ENCODE results near the gene OR10T2. TPM values are rescaled to one million over a fixed set of nuclear protein-coding genes. Genes with fewer than 3 reads are reported as not detected.

Gene OR10T2
- total and polyA plus RNA-seq, 7 donors = not detected

DNA sequence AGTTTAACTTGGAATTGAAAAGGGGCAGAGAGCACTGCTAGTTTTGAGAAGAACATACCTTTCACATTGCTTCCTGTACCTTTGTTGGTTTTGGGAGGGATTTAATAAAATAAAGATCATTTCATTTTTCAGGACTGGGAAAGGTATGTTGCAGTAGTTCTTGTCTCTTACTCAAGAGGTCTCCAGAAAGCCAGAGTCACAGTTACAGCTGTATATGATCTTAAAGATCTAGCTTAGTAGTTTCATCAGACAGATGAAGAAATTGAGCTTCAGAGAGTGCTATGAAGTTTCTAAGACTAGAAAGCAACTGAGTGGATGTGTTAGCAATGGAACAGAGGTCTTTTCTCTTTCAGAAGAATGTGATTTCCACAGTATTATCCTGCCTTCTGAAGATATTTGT is 25.8 kb upstream of the OR10T2 start:
- no peak overlapping the region for H3K4me3 ChIP-seq
- TF ChIP-seq POLR2AphosphoS5 (IDR thresholded peaks at IDR 0.05) (no peak), POLR2A (IDR thresholded peaks at IDR 0.05) (no peak), EP300 (IDR thresholded peaks at IDR 0.05) (no peak)
- TF ChIP-seq, protein P1, sequence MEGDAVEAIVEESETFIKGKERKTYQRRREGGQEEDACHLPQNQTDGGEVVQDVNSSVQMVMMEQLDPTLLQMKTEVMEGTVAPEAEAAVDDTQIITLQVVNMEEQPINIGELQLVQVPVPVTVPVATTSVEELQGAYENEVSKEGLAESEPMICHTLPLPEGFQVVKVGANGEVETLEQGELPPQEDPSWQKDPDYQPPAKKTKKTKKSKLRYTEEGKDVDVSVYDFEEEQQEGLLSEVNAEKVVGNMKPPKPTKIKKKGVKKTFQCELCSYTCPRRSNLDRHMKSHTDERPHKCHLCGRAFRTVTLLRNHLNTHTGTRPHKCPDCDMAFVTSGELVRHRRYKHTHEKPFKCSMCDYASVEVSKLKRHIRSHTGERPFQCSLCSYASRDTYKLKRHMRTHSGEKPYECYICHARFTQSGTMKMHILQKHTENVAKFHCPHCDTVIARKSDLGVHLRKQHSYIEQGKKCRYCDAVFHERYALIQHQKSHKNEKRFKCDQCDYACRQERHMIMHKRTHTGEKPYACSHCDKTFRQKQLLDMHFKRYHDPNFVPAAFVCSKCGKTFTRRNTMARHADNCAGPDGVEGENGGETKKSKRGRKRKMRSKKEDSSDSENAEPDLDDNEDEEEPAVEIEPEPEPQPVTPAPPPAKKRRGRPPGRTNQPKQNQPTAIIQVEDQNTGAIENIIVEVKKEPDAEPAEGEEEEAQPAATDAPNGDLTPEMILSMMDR (IDR thresholded peaks at IDR 0.05) = no peak
- H3K9me3 ChIP-seq = no peaks in the 10 kb centered on the region
- H3K36me3 ChIP-seq = no peaks in the 10 kb centered on the region
- H3K27ac ChIP-seq = no peak overlapping the region
- DNase-seq = no peak
- no peaks in the 10 kb centered on the region for H3K4me1 ChIP-seq
- no peaks in the 10 kb centered on the region for H3K27me3 ChIP-seq
- intact Hi-C loops (cut with DNase I) = no loop called here

DNA sequence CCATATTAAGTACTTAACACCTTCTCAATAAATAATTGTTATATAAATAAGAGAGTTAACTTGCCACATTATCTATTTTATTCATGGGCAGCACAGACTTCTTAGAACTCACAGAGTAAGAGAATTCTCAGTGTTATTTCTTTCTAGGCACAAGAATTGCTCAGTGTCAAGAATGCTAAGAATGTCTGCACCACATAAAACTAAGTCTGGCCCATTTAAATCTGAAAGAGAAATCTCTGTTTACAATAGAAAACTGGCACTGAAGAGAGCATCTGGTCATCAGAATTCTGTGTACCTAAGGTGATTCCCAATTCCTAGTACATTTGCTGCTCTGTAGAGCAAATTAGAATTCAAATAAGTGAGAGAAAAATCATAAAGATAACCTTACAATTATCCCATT is 22.9 kb upstream of the OR10T2 start:
- no peak for DNase-seq
- Histone ChIP-seq H3K36me3 (no peaks in the 10 kb centered on the region), H3K27ac (no peak overlapping the region), H3K9me3 (no peaks in the 10 kb centered on the region), H3K27me3 (no peaks in the 10 kb centered on the region), H3K4me3 (no peak overlapping the region), H3K4me1 (no peaks in the 10 kb centered on the region)
- intact Hi-C loops (cut with DNase I) = no loop called here
- TF ChIP-seq POLR2A (IDR thresholded peaks at IDR 0.05) (no peak), POLR2AphosphoS5 (IDR thresholded peaks at IDR 0.05) (no peak), EP300 (IDR thresholded peaks at IDR 0.05) (no peak)
- TF ChIP-seq, protein P1 (IDR thresholded peaks at IDR 0.05) = no peak

DNA sequence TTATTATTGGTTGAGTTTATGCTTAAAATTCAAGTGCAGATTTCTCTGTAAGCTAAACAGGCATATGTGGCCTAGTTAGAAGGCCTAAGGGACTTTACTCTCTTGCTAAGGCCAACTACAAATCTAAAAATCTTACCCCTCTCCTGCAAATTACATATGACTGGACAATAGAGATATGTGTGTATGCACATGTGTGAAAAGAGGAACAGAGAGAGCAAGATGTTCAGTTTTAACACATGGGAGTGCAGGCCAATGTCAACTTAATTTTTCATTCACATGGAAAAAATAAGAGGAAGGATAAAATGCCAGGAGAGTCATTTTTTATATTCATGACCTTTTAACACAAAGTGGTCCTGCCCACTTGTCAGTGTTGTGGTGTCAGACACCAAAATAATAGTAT is 18.3 kb upstream of the OR10T2 start:
- Histone ChIP-seq H3K9me3 (no peaks in the 10 kb centered on the region), H3K4me3 (no peak overlapping the region), H3K27me3 (no peaks in the 10 kb centered on the region), H3K27ac (no peak overlapping the region), H3K36me3 (no peaks in the 10 kb centered on the region), H3K4me1 (no peaks in the 10 kb centered on the region)
- TF ChIP-seq, protein P1 (IDR thresholded peaks at IDR 0.05) = no peak
- no peak for TF ChIP-seq POLR2A (IDR thresholded peaks at IDR 0.05)
- no peak for TF ChIP-seq EP300 (IDR thresholded peaks at IDR 0.05)
- TF ChIP-seq POLR2AphosphoS5 (IDR thresholded peaks at IDR 0.05) = no peak
- DNase-seq = no peak
- intact Hi-C loops (cut with DNase I) = no loop called here

DNA sequence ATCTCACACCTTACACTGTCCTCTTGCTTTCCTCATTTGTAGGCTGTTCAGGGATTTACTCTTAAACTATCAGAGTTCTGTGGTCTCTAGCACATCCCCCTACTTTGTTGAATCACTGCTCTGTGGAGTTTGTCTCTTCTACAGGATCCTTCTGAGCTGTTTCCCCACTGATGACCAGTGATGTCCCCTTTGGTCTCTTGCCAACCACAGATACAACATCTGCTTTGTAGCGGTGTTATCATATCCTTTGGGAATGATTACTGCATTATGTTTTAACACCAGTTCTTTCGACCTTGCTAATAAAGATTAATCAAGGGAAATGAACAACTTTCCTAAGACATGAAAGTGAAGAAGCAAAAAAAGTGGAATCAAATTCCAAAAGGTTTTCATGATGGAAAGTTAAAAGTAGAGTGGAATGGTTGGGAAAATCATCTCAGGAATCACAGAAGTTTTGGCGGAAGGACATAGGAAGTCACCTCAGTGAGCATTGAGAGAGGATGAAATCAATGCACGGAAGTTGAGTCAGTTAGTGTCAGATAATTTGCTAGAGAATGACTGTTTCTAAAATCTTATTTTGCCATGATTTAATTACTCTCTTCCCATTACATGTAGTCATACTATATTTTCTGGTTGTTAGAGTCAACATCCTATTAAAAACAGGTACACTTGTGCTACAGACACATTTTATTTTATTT is 15.5 kb upstream of the OR10T2 start:
- H3K4me1 ChIP-seq = peaks cover 0 to 3% (median 0%) of the 10 kb centered on the region in 4 donors
- H3K27ac ChIP-seq = no peak overlapping the region
- TF ChIP-seq, protein P1 (IDR thresholded peaks at IDR 0.05) = no peak
- no peak for TF ChIP-seq POLR2A (IDR thresholded peaks at IDR 0.05)
- TF ChIP-seq EP300 (IDR thresholded peaks at IDR 0.05) = no peak
- TF ChIP-seq POLR2AphosphoS5 (IDR thresholded peaks at IDR 0.05) = no peak
- DNase-seq = no peak
- intact Hi-C loops (cut with DNase I) = no loop called here
- no peaks in the 10 kb centered on the region for H3K9me3 ChIP-seq
- no peaks in the 10 kb centered on the region for H3K36me3 ChIP-seq
- WGBS, 2 donors = 87 to 92% methylated on average over 4 of the region's 4 CpGs
- no peak overlapping the region for H3K4me3 ChIP-seq
- H3K27me3 ChIP-seq = no peaks in the 10 kb centered on the region

DNA sequence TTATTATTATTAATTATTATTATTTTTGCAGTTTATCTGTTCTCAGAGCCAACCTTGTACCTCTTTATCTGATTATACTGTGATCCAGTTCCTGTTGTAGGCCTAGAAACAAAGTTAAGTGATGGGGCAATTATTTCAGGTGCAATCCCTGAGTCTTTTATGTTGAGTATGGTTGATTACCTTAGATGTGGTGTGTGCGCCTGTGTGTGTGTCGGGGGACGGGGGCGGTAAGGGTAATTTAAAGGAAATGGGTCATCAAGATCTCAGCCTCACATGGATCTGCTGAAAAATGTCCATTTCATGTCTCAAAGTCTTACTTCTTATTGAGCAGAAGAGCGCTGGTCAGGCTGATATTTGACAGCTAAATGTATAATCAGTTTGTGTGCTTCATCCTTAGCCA is 7.8 kb upstream of the OR10T2 start:
- H3K36me3 ChIP-seq = no peaks in the 10 kb centered on the region
- DNase-seq = no peak
- peaks cover 0 to 3% (median 0%) of the 10 kb centered on the region in 4 donors for H3K4me1 ChIP-seq
- TF ChIP-seq POLR2A (IDR thresholded peaks at IDR 0.05) (no peak), POLR2AphosphoS5 (IDR thresholded peaks at IDR 0.05) (no peak)
- intact Hi-C loops (cut with DNase I) = no loop called here
- 65 to 88% methylated on average over 5 of the region's 5 CpGs for WGBS, 2 donors
- H3K4me3 ChIP-seq = no peak overlapping the region
- H3K9me3 ChIP-seq = no peaks in the 10 kb centered on the region
- no peaks in the 10 kb centered on the region for H3K27me3 ChIP-seq
- no peak overlapping the region for H3K27ac ChIP-seq
